Measurements from ENCODE around the gene GALM.
"Not testable (repeated sequence)": the region's sequence is repeated elsewhere in the genome, so short reads cannot be mapped to it uniquely, and the experiment has no call there.

GALM gene

DNA sequence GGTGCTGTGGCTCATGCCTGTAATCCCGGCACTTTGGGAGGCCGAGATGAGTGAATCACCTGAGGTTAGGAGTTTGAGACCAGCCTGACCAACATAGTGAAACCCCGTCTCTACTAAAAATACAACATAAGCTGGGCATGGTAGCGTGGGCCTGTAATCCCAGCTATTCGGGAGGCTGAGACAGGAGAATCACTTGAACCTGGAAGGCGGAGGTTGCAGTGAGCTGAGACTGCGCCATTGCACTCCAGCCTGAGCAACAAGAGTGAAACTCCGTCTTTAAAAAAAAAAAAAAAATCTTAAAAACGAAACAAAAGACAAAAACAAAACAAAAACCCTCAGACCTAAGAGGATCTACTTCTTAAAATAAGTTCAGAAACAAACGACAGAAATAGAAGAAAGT lies 16.7 kb downstream of the GALM start:
- DNase-seq = not testable (repeated sequence)

DNA sequence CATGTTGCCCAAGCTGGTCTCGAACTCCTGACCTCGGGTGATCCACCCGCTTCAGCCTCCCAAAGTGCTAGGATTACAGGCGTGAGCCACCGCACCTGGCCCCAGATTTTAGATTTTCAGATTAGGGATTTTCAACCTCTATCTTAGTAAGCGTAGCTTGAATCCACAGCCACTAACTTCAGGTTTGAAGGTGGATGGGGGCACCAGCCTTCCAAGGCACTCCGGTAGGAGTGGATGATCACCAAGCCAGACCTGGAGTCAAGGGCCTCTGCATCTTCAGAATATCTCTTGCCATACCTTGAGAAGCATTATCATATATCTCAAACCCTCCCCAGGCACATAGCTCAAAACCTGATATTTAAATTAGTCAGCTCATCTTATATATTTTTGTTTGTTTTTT lies 17.9 kb downstream of the GALM start:
- no peak for DNase-seq

DNA sequence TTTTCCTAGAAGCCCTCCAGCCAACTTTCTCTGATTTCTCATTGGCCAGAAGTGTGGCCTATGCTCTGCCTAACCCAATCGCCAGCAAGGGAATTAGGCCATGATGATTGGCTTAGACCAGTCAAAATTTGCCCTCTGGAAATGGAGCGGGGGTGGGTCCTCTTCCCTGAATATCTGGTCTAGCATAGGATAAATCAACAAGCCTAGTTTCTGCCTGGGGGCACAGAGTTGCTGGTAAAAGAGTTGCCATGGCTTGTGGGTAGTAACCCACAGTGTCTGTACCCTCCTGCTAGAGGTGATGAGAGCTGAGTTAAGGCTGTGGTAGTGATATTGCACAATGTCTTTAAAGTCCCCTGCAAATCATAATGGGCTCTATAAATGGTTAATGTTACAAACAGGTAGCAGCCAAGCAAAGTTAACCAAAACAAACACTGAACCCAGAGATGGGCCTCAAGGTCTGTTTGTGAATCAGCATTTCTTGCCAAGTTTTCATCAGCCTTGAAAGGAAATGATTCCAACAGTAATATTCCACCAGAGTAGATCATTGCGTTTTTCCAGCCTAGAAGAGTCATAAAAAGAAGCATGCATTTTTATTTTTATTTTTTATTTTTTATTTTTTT lies 19.3 kb downstream of the GALM start:
- DNase-seq = no peak

DNA sequence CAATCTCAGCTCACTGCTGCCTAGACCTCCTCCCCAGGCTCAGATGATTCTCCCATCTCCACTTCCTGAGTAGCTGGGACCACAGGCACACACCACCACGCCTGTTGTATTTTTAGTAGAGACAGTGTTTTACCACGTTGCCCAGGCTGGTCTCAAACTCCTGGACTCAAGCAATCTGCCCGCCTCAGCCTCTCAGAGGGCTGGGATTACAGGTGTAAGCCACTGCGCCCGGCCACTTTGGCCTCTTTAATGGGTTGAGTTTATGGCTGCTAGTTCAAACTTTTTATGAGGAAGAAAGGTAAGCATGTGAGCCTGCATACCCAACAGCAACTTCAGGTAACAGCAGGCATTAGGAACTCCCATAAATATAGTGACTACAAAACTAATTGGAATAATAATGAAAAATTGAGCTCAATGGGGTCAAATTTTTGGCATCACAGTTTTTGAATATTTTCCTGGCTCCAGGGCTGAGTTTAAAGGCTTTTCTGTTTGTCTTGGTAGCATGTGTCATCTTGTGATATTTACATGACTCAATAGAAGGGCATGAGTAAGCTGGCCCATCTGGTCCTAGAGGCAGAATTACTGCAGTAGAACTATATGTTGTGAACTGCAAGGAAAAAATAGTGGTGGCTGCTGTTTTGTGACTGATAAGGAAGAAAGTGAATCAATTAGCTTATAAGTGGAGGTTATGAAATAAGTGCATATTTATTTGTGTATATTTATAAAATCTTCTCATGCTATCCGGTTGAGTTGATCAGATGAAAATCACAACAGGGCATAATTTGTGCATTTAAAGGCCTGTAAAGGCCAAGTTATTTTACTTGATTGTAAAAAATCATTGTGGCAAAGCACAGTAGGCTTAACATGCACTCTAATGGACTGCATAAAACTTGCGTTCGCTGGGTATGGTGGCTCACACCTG lies 24.8 kb downstream of the GALM start:
- peak; percentile 48 for DNase-seq

DNA sequence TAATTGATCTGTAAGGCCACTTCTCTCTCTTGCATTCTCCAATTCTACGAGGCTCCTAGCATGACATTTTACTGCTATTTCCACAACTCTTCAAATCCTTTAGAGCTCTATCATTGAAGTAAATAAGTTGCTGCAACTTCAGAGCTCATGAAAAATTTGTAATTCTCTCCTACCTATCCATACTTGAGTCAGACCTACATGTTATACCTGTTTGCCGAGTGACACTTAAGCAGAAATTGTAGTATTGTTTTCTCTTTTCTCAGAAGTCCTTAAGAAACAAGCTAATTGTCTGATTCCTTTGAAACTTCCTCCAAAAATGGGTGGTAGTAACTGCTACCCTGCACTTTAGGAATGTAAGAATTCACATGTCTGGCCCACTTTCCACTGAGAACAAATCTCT lies 26.1 kb downstream of the GALM start:
- DNase-seq = no peak

DNA sequence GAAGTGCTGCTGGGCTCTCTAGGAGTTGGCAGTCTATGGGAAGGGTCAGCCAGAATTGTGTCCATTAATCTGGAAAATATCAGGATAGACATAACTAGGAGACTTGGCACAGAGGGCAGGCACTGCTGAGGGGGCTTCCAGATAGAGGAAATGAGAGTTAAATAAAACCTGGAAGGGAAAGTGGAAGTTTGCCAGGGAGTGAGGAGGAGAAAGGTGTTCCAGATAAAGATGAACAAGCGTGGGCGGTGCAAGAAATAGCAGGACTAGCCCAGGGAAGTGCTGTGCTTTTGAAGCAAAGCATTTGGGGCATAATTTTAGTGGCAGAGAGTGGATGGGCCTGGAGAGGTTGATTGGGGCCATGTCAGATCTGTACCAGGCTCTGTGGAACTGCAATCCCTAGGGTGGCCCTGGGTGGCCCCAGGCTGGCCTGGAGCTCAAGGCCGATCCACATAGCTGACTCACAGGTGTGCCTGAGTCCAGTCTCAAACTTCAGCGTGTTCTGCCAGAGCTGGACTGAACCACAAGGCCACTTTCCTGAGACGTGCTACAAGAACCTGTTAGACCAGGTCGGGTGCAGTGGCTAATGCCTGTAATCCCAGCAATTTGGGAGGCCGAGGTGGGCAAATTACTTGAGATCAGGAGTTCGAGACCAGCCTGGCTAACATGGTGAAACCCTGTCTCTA lies 26.9 kb downstream of the GALM start:
- DNase-seq = no peak

DNA sequence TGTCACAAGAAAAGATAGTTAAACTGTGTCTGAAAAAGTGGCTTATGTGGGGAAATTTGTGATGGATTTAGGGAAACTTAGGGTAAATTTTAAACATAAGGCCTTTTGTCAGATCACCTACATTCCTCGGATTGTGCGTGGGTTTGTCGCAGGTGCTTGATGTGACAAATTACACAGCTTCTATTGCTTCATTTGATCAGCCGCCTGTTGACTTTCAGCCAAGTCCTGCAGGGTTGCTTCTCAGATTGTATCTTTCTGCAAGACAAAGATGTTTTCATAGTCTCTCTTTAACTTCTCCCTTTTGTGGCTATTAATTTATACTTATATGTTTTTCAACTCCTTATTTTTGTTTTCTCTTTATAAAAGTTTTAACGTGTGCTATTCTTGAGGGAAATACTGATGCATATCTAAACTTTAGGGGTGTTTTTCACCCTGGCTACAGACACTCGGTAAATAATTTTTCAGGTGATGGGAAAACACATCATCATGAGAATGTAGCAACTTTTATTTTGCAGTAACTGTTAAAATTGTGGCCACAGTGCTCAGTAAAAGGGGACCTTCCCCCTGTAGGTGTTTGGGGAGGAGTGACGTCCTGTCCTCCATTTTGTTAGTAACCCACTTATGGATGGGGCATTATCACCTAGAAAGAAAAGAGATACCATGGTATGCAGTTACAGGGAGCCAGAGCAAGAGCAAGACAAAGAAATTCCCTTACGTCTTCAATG lies 31.4 kb downstream of the GALM start:
- DNase-seq = no peak

DNA sequence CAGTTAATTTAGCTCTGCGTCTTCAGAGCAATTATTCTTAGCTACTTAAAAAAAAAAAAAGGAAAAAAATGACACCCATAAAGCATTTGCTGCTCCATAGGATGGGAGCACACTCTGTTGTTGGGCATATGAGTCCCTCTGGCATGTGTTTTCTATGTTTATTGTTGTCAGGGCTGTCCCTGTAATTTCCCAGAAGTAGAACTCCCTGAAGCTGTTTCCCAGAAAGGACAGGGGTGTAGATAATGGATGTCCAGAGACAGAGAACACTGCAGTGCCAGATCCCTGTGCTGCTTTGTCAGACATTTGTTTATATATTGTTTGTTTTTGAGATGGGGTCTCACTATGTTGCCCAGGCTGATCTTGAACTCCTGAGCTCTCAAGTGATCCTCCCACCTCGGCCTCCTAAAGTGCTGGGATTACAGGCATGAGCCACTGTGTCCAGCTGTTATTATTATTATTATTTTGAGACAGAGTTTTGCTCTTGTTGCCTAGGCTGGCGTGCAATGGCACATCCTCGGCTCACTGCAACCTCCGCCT lies 32.6 kb downstream of the GALM start:
- no peak for DNase-seq

DNA sequence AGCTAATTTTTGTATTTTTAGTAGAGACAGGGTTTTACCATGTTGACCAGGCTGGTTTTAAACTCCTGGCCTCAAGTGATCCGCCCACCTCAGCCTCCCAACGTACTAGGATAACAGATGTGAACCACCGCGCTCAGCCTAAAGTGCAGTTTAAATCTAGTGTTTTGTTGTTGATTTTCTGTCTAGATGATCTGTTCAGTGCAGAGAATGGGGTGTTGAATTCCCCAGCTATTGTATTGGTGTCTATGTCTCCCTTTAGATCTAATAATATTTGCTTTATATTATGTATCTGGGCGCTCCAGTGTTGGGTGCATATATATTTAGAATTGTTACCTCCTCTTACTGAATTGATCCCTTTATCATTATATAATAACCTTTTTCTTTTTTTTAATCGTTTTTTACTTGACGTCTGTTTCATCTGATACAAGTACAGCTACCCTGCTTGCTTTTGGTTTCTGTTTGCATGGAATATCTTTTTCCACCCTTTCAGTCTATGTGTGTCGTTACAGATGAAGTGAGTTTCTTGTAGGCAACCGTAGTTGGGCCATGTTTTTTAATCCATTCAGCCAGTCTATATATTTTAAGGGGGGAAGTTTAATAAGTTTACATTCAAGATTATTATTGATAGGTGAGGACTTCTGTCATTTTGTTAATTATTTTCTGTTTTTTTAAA lies 34.3 kb downstream of the GALM start:
- DNase-seq = no peak

DNA sequence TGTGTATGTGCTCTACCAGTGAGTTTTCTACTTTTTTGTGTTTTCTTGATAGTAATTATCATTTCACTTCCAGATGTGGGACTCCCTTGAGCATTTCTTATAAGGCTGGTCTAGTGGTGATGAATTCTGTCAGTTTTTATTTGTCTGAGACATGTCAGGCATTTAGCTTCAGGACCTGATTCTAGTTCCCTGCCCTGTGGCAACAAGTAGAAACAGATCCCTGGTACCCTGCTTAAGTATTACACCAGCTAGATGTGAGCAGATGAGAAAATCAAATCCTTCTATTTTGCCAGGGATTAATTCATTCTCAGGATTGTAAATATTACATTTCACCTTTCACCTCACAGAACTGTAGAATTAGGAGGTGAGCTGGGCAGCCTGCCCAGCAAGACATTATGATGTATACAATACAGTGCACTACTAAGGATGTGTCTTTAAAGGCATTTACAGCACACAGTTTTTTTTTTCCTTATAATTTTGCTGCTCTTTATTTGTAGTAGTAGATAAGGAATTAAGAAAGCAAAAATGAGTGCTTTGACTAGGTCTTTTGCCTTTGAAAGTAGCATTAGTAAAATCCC lies 35.1 kb downstream of the GALM start:
- no peak for DNase-seq

DNA sequence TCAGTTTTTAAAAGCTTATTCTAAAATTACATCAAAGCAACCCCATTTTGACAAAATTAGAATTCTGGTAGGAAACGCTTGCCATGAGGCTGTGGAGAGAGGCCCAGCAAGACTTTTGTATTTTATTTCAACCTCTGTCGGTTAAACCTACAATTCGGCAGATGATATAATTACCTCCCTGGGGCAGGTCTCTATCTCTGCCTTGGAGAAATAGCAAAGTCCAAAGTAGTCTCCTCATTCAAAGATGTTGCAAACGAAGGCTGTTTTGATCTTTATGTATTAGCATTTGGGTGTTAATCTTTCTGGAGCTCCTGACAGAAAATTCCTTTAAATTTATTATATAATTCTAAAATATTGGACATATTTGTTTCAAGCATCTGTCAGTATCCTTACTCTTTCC lies 35.6 kb downstream of the GALM start:
- no peak for DNase-seq

DNA sequence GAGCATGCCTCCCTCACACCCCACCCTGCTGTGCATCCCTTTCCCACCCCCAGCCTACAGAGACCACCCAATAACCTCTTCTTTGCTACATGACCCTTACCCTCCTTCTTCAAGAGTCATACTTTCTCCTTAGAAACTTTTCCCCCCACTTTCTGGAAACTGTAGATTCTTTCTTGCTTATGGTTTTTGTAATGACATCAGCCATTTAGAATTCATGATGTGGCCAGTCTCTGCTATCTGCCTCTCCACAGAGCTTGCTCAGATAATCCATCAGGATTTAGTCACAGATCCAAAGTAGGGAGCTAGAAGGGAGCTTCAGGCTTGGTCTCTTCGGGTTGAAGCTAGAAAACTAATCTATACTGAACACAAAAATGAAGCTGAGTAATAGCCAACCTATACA lies 36.5 kb downstream of the GALM start:
- DNase-seq = no peak

DNA sequence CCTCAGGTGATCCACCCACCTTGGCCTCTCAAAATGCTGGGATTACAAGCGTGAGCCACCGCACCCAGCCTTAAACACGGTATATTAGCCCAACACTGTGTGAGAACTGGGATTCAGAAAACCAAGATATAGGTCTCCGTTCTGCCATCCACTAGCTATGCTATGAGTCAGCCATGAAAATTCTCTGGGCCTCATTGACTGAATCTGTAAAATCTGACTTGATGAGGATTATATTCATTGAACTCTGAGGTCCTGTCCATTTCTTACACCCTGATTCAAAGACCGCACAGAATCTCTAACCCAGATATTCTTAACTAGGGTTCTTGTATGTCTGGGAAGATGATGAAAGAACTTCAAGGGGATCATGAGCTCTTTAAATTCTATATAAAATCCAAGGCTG lies 37.4 kb downstream of the GALM start:
- DNase-seq = not testable (repeated sequence)

DNA sequence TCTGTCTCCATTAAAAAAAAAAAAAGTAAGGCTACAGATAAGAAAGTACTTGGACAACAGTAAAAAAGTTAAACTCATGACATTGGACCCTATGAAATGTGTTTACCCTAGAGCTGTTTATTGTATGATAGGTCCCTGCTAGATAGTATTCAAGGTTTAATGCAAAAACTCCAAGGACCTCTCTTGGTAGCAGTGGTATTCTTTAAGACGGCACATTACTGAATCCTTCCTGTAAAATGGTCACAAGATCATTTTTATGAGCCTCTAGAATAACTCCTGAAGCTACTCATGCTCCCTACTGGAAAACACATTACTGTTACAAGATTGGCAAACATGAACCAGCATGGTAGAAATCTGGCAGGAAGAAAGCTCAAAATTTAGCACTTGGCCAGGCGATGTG lies 38.8 kb downstream of the GALM start:
- no peak for DNase-seq

DNA sequence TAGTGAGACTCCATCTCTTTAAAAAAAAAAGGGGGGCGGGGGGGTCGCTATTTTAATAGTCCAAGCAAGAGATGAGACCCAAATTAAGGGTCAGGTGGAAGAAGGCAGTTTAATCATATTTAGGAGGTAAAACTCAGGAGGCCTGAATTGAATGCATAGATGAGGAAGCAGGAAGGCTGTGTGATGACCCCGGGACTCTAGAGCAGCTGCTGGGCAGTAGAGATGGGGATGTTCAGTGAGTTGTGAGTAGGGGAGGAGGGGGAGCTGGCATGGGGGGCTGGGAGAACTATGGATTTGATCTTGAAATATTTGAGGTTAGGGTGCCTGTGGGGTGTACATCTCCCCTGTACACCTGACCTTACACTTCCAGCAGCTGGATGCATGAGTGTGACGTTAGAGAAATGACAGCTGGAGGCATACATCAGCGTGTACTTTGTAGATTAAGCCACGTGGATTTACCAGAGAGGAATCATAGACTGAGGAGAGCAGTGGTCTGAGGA lies 41.0 kb downstream of the GALM start:
- no peak for DNase-seq

DNA sequence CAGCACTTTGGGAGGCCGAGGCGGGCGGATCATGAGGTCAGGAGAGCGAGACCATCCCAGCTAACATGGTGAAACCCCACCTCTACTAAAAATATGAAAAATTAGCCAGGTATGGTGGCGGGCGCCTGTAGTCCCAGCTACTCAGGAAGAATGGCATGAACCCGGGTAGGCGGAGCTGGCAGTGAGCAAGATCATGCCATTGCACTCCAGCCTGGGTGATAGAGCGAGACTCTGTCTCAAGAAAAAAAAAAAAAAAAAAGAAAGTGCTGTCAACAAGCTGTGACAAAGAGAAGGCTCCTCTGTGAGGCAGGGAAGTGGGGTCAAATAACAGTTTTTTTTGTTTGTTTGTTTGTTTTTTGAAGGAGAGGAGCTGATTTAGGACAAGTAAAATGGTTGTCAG lies 42.6 kb downstream of the GALM start:
- not testable (repeated sequence) for DNase-seq

DNA sequence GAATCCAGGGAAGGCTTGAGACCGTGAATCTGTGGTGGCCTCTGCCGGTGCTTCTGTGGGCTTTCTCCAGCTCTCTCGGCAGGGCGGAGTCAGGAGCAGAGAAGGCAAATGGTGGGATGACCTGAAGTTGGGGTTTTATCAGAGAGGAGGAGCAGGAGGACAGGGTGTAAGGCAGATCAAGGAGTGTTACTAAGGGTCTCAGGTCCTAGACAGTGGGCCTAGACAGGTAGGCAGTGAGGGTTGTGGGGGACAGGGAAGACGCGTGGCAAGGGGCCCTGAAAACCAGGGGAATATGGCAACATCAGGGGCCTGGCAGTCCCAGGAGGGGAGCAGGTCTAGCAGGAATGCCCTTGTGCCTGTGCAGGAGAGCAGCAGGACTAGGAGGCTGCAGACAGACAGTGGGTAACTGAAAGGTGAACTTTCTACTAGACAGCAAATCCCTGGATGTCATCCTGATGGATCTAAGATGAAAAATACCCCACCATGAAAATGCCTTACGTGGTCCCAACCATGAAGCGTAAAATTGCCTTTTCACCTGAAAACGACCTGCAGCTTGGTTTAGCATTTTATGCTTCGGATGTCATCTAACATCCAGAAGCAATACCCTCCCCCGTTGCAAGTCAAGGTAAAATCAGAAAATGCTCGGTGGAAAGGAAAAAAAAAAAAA lies 43.1 kb downstream of the GALM start:
- no peak for DNase-seq

DNA sequence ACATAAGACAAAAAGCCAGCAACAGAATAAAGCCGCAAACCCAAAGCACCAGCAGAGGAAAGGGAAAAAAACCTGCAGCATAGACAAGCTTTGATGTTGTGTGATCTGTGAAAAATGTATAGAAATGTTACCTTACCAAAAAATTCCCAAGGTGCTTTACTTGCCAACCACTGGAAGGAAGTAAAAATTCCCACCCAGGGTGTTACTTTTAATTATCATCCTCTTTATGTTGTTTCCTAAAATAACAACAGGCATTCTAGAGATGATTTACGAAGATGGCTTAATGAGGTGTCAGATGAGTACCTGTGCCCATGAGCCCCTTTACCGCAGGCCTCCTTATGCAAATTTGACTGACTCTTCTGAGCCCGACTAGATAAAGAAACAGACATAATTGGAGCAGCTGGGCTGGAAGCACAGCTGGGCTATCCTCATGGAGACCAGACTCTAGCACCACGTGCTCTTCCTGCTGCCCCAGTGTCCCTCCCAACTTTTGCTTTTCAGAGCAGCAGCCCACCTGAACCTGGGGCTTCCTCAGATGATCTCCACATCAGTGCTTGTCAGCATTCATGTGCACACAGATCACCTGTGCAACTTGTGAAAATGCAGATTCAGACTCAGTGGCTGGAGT lies 43.8 kb downstream of the GALM start:
- no peak for DNase-seq

DNA sequence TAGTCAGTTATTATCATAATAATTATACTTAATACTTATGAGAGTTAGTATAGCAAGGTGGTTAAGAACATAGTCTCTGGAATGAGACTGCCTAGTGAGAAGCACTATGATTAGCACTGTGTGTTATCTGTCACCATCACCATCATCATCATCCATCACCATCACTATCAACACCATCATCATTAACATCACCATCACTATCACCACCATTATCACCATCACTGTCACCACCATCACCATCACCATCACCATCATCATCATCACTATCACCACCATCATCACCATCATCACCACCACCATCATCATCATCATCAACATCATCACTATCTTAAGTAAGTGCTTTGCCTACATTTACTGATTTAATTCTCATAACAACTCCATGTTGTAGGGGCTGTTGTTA lies 45.6 kb downstream of the GALM start:
- DNase-seq = no peak

DNA sequence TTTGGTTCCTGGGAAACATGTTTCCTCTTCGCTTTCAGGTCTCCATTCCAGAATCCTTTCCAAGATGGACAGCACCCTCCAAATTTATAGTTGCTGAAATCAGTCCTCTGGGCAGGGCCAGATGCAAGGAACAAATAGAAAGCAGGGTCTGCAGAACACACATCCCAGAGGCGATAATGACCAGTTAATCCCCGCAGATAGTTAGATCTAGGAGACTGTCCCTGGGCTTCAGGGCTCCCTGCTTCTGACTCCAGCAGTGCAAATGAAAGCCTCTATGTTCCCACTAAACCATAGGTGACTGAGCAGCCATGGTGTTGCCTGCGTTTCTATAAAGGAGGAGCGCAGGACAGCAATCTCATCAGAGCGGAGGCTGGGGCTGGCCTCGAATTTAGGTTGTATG lies 46.5 kb downstream of the GALM start:
- no peak for DNase-seq

DNA sequence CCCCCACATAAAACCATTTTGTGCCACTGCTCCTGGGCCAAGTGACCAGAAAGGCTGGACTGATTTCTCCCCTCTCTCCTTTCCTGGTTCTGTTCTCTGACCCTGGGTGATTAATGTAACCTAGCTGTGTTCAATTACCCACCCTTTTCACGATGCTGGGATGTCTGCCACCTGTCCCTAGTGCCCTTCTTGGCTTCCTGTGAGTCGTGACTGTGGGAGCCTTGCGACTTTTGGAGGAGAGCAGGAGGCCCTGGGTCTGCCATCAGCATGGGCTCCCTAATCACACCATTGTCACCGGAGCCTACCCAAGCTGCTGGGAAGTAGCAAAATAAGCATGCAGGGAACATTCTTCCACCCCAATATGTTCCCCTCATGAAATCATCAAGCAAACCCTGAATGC lies 47.0 kb downstream of the GALM start:
- DNase-seq = no peak

Measured in suppressor macrophage treated with lipopolysaccharide for 4 hours (primary cell).